PC-9 (cell line): ENCODE results near the gene ENTR1. TPM values are rescaled to one million over a fixed set of nuclear protein-coding genes. Genes with fewer than 3 reads are reported as not detected.

Source experiments
- BruUV-seq: library from RNA; stranded (reverse); fragments of 400-500 nt; replicated peaks from 2 replicates; lab custom pipeline; 2021; lab: Mats Ljungman, UMichigan
- CTCF ChIA-PET: fragments of 300-600 bp; sonication (Branson Sonifier 250); formaldehyde crosslinking; loops from one replicate; lab custom pipeline; 2022; ENCODE audit warnings: antibody characterized with exemption; lab: Charles Lee
- POLR2A ChIA-PET: fragments of 300-600 bp; sonication (Branson Sonifier 250); formaldehyde crosslinking; loops from one replicate; lab custom pipeline; 2022; ENCODE audit warnings: antibody characterized with exemption; ENCODE audit not compliant: unreplicated experiment; lab: Charles Lee
- DNase-seq, 2 experiments: peaks; one replicate each; pipeline versions ENCODE4 v3.0.0 to v3.0.0-alpha.2; 2015 to 2022; ENCODE audit warnings: mixed read lengths in 1 of 2
- H2AFZ ChIP-seq: fragments of 200-600 bp; sonication (generic); 2 replicates; pipeline ENCODE4 v1.8.1; 2017; ENCODE audit warnings: antibody characterized with exemption
- H3F3A ChIP-seq: fragments of 200-600 bp; sonication (generic); 2 replicates; pipeline ENCODE4 v1.8.1; 2017; ENCODE audit warnings: antibody characterized with exemption, mild to moderate bottlenecking, low read depth; ENCODE audit not compliant: insufficient read depth
- H3K27ac ChIP-seq: fragments of 200-600 bp; sonication (generic); 2 replicates; pipeline ENCODE4 v1.6.1; 2016; ENCODE audit warnings: mixed run types
- H3K27me3 ChIP-seq: fragments of 200-600 bp; sonication (generic); 2 replicates; pipeline ENCODE4 v1.6.1; 2016; ENCODE audit warnings: low read depth, mixed run types; ENCODE audit not compliant: insufficient read depth
- H3K36me3 ChIP-seq: fragments of 200-600 bp; sonication (generic); 2 replicates; pipeline ENCODE4 v1.6.1; 2016; ENCODE audit warnings: low read depth, mixed run types
- H3K4me1 ChIP-seq: fragments of 200-600 bp; sonication (generic); replicated peaks from 2 replicates; pipeline ENCODE4 v1.6.1; 2016; ENCODE audit warnings: mixed run types; ENCODE audit not compliant: insufficient read depth
- H3K4me2 ChIP-seq: fragments of 200-600 bp; sonication (generic); 2 replicates; pipeline ENCODE4 v1.6.1; 2017; ENCODE audit warnings: mixed run types
- H3K4me3 ChIP-seq: fragments of 200-600 bp; sonication (generic); 2 replicates; pipeline ENCODE4 v1.6.1; 2016; ENCODE audit warnings: mixed run types
- H3K79me2 ChIP-seq: fragments of 200-600 bp; sonication (generic); 2 replicates; pipeline ENCODE4 v1.6.1; 2017; ENCODE audit warnings: low read depth, mixed run types
- H3K9me2 ChIP-seq: fragments of 200-600 bp; sonication (generic); 2 replicates; pipeline ENCODE4 v1.8.1; 2017; ENCODE audit warnings: mild to moderate bottlenecking; ENCODE audit not compliant: insufficient read depth
- H3K9me3 ChIP-seq: fragments of 200-600 bp; sonication (generic); 2 replicates; pipeline ENCODE4 v1.8.1; 2016; ENCODE audit warnings: low read depth; ENCODE audit not compliant: insufficient read depth
- H4K20me1 ChIP-seq: fragments of 200-600 bp; sonication (generic); 2 replicates; pipeline ENCODE4 v1.8.1; 2017; ENCODE audit not compliant: insufficient read depth
- EZH2 ChIP-seq: fragments of 200-600 bp; sonication (generic); IDR thresholded peaks from 2 replicates; pipeline ENCODE4 v1.8.0; 2017; ENCODE audit warnings: antibody characterized with exemption, low read depth
- intact Hi-C: fragments of 100-400 bp; cut with micrococcal nuclease; formaldehyde crosslinking; loops from one replicate; pipeline ENCODE4 v1.10.0; 2022; ENCODE audit not compliant: unreplicated experiment
- total RNA-seq: library from RNA; stranded (reverse); gene quantifications from 2 replicates; pipeline ENCODE4 v1.2.3, GENCODE V29; 2021
- TF ChIP-seq, protein P1 (sequence below): fragments of 200-600 bp; sonication (generic); conservative IDR thresholded peaks from 2 replicates; pipeline ENCODE4 v1.6.1; 2017; ENCODE audit warnings: mixed run types, antibody characterized with exemption, mild to moderate bottlenecking, moderate library complexity

The ENTR1 gene
- total RNA-seq, 1 experiment from 2014 or later = 67.9 TPM

DNA sequence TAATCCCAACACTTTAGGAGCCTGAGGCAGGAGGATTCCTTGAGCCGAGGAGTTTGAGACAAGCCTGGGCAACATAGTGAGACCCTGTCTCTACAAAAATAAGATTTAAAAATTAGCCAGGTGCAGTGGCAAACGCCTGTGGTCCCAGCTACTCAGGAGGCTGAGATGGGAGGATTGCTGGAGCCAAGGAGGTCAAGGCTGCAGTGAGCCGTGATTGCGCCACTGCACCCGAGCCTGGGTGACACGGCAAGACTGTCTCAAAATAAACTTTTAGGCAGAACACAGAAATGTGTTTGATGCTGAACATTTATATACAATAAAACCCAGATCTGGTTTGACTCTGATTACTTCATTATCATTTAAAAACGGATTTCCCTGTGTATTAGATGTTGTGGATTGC lies 4.9 kb downstream of the ENTR1 start:
- Histone ChIP-seq H3K4me2 (no peak overlapping the region), H3K4me1 (peaks cover 12% of the 10 kb centered on the region), H4K20me1 (no peaks in the 10 kb centered on the region; the same call in none of the 2 replicates), H3K4me3 (no peak overlapping the region), H3K79me2 (peaks cover 19% of the 10 kb centered on the region), H2AFZ (no peak overlapping the region), H3K27ac (no peak overlapping the region), H3K36me3 (peaks cover 9% of the 10 kb centered on the region), H3F3A (peaks cover 22% of the 10 kb centered on the region; the same call in 1 of the 2 replicates), H3K27me3 (no peaks in the 10 kb centered on the region), H3K9me3 (no peaks in the 10 kb centered on the region), H3K9me2 (no peaks in the 10 kb centered on the region)
- BruUV-seq = no TSS peak
- DNase-seq = no peak
- ChIA-PET POLR2A (no interaction called here), CTCF (no interaction called here)
- intact Hi-C loops = no loop called here
- TF ChIP-seq, protein P1, sequence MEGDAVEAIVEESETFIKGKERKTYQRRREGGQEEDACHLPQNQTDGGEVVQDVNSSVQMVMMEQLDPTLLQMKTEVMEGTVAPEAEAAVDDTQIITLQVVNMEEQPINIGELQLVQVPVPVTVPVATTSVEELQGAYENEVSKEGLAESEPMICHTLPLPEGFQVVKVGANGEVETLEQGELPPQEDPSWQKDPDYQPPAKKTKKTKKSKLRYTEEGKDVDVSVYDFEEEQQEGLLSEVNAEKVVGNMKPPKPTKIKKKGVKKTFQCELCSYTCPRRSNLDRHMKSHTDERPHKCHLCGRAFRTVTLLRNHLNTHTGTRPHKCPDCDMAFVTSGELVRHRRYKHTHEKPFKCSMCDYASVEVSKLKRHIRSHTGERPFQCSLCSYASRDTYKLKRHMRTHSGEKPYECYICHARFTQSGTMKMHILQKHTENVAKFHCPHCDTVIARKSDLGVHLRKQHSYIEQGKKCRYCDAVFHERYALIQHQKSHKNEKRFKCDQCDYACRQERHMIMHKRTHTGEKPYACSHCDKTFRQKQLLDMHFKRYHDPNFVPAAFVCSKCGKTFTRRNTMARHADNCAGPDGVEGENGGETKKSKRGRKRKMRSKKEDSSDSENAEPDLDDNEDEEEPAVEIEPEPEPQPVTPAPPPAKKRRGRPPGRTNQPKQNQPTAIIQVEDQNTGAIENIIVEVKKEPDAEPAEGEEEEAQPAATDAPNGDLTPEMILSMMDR = no peak
- no peak for TF ChIP-seq EZH2

DNA sequence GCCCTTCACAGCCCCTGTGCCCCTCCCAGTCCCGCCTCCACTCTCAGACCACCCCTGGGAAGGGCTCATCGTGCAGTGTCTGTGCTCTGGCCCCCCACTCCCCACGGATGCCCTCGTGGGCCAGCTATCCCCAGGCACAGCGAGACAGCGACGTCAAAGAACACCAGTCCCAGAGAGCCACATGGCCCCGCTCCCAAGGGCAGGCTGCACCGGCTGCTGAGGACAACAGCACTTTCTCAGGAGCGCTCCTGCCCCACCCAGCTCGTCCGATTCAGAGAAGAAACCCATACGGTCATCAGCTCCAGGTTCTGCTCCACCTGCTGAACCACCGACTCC lies 5.6 kb downstream of the ENTR1 start:
- Histone ChIP-seq H3K27ac (no peak overlapping the region), H3F3A (peaks cover 23% of the 10 kb centered on the region; the same call in 1 of the 2 replicates), H3K4me2 (no peak overlapping the region), H3K4me3 (no peak overlapping the region), H4K20me1 (no peaks in the 10 kb centered on the region; the same call in none of the 2 replicates), H3K9me3 (no peaks in the 10 kb centered on the region), H3K4me1 (peaks cover 14% of the 10 kb centered on the region), H3K36me3 (peaks cover 9% of the 10 kb centered on the region), H3K27me3 (no peaks in the 10 kb centered on the region), H3K9me2 (no peaks in the 10 kb centered on the region), H3K79me2 (peaks cover 16% of the 10 kb centered on the region), H2AFZ (no peak overlapping the region)
- CTCF ChIA-PET = no interaction called here
- intact Hi-C loops = no loop called here
- no TSS peak for BruUV-seq
- POLR2A ChIA-PET = no interaction called here
- DNase-seq = no peak
- no peak for TF ChIP-seq EZH2
- TF ChIP-seq, protein P1 = no peak

DNA sequence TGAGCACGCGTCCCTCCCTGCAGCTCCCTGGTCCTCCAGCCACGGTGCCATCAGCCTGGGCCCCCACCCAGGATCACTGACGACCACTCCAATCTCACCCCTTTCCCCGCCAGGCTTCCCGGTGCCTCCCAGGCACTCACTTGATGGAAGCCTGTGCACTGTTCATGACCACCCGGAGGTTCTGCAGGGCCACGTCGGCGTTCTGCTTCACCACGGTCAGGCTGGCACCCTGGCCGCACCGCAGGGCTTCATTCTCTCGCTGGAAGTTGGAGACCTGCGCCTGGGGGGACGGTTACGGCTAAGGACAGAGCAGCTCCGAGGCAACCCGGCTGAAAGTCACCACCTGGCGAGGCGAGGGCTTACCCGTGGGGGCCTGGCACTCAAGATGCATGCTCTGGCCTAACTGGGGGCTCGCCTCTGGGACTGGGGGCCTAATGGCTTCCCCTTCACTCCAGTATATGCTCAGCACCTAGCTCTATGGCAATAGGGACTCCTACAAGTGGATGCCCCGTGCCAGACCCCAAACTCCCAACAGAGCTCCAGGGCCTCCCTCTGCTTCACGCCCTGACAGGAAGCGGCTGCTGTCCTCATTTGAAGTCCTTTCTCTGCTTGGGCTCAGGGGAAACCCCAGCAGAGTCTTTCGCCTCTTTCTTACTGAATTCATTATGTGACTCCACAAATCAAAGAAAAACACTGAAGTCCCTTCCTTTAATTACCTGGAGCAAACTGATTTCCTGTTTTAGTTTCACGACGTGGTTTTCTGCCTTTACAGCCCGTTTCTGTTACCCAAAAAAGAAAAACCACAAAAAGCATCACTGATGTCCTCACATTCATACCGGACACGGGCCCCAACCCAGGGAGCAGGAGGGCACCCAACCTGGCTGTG lies 6.3 kb downstream of the ENTR1 start:
- no peak for TF ChIP-seq EZH2
- TF ChIP-seq, protein P1 = no peak
- Histone ChIP-seq H3K27ac (no peak overlapping the region), H2AFZ (no peak overlapping the region), H3K4me1 (peaks cover 11% of the 10 kb centered on the region), H3F3A (peaks cover 23% of the 10 kb centered on the region; the same call in 1 of the 2 replicates), H3K9me2 (no peaks in the 10 kb centered on the region), H3K4me3 (no peak overlapping the region), H3K79me2 (peaks cover 16% of the 10 kb centered on the region), H3K9me3 (no peaks in the 10 kb centered on the region), H3K36me3 (peaks cover 9% of the 10 kb centered on the region), H3K27me3 (no peaks in the 10 kb centered on the region), H3K4me2 (no peak overlapping the region), H4K20me1 (peaks cover 2% of the 10 kb centered on the region)
- DNase-seq = no peak
- no TSS peak for BruUV-seq
- CTCF ChIA-PET = no interaction called here
- intact Hi-C loops = no loop called here
- POLR2A ChIA-PET = no interaction called here
